ENCODE results near the gene GEMIN4.
"Not testable (repeated sequence)": the region's sequence is repeated elsewhere in the genome, so short reads cannot be mapped to it uniquely, and the experiment has no call there.

The GEMIN4 gene

GRCh38 chr17:773467-774312 is 21.6 kb upstream of the GEMIN4 start:
- no peaks in the 10 kb centered on the region for H3K9me3 ChIP-seq (ENCODE audit: insufficient read depth, low read depth, low read length)
- no peak overlapping the region for H3K9ac ChIP-seq (ENCODE audit: low read depth, low read length)
- H3K36me3 ChIP-seq (ENCODE audit: insufficient read depth, low read depth, low read length) = peaks cover 92% of the 10 kb centered on the region
- no peaks in the 10 kb centered on the region for H3K27me3 ChIP-seq (ENCODE audit: insufficient read depth, low read length)
- H3K4me3 ChIP-seq (ENCODE audit: low read length) = no peak overlapping the region
- H3K4me1 ChIP-seq (ENCODE audit: insufficient read depth, low read length) = no peaks in the 10 kb centered on the region
- H3K27ac ChIP-seq (ENCODE audit: low read length) = no peak overlapping the region

GRCh38 chr17:773016-773415 is 21.0 kb upstream of the GEMIN4 start:
- H3K27ac ChIP-seq (ENCODE audit: low read length) = no peak overlapping the region
- H3K36me3 ChIP-seq (ENCODE audit: insufficient read depth, low read depth, low read length) = peaks cover 86% of the 10 kb centered on the region
- H3K4me3 ChIP-seq (ENCODE audit: low read length) = no peak overlapping the region

GRCh38 chr17:767076-767475 is 15.0 kb upstream of the GEMIN4 start:
- Histone ChIP-seq H3K9me3 (ENCODE audit: insufficient read depth, low read depth, low read length) (no peaks in the 10 kb centered on the region), H3K27ac (ENCODE audit: low read length) (no peak overlapping the region), H3K36me3 (ENCODE audit: insufficient read depth, low read depth, low read length) (peaks cover 68% of the 10 kb centered on the region), H3K9ac (ENCODE audit: low read depth, low read length) (no peak overlapping the region), H3K4me1 (ENCODE audit: insufficient read depth, low read length) (no peaks in the 10 kb centered on the region), H3K27me3 (ENCODE audit: insufficient read depth, low read length) (no peaks in the 10 kb centered on the region), H3K4me3 (ENCODE audit: low read length) (no peak overlapping the region)

More at GRCh38 chr17:773016-773415, 21.0 kb upstream of the GEMIN4 start:
- H3K4me1 ChIP-seq (ENCODE audit: insufficient read depth, low read length) = no peaks in the 10 kb centered on the region
- H3K9ac ChIP-seq (ENCODE audit: low read depth, low read length) = no peak overlapping the region
- no peaks in the 10 kb centered on the region for H3K9me3 ChIP-seq (ENCODE audit: insufficient read depth, low read depth, low read length)
- no peaks in the 10 kb centered on the region for H3K27me3 ChIP-seq (ENCODE audit: insufficient read depth, low read length)

GRCh38 chr17:760371-760770 is 8.3 kb upstream of the GEMIN4 start:
- peaks cover 75% of the 10 kb centered on the region for H3K36me3 ChIP-seq (ENCODE audit: insufficient read depth, low read depth, low read length)
- no peaks in the 10 kb centered on the region for H3K27me3 ChIP-seq (ENCODE audit: insufficient read depth, low read length)
- no peaks in the 10 kb centered on the region; the same call in 1 of the 2 replicates for H3K4me1 ChIP-seq (ENCODE audit: insufficient read depth, low read length)
- H3K27ac ChIP-seq (ENCODE audit: low read length) = no peak overlapping the region
- no peak overlapping the region for H3K4me3 ChIP-seq (ENCODE audit: low read length)
- H3K9ac ChIP-seq (ENCODE audit: low read depth, low read length) = no peak overlapping the region
- no peaks in the 10 kb centered on the region for H3K9me3 ChIP-seq (ENCODE audit: insufficient read depth, low read depth, low read length)

GRCh38 chr17:759964-760363 is 7.9 kb upstream of the GEMIN4 start:
- H3K36me3 ChIP-seq (ENCODE audit: insufficient read depth, low read depth, low read length) = peaks cover 71% of the 10 kb centered on the region
- no peak overlapping the region for H3K9ac ChIP-seq (ENCODE audit: low read depth, low read length)
- no peaks in the 10 kb centered on the region for H3K27me3 ChIP-seq (ENCODE audit: insufficient read depth, low read length)
- no peak overlapping the region for H3K27ac ChIP-seq (ENCODE audit: low read length)
- H3K9me3 ChIP-seq (ENCODE audit: insufficient read depth, low read depth, low read length) = no peaks in the 10 kb centered on the region
- H3K4me1 ChIP-seq (ENCODE audit: insufficient read depth, low read length) = no peaks in the 10 kb centered on the region; the same call in 1 of the 2 replicates
- H3K4me3 ChIP-seq (ENCODE audit: low read length) = no peak overlapping the region

GRCh38 chr17:756010-756567 is 4.0 kb upstream of the GEMIN4 start:
- peak overlapping the region; percentile 15 for H3K27ac ChIP-seq (ENCODE audit: low read length)
- H3K9me3 ChIP-seq (ENCODE audit: insufficient read depth, low read depth, low read length); H3K27me3 ChIP-seq (ENCODE audit: insufficient read depth, low read length); H3K4me1 ChIP-seq (ENCODE audit: insufficient read depth, low read length); H3K4me3 ChIP-seq (ENCODE audit: low read length): not testable (repeated sequence)
- peaks cover 42% of the 10 kb centered on the region for H3K36me3 ChIP-seq (ENCODE audit: insufficient read depth, low read depth, low read length)
- peak overlapping the region; percentile 70; the same call in 1 of the 2 replicates for H3K9ac ChIP-seq (ENCODE audit: low read depth, low read length)

- not testable (repeated sequence) for H3K27me3 ChIP-seq (ENCODE audit: insufficient read depth, low read length); H3K4me1 ChIP-seq (ENCODE audit: insufficient read depth, low read length); H3K9me3 ChIP-seq (ENCODE audit: insufficient read depth, low read depth, low read length); H3K27ac ChIP-seq (ENCODE audit: low read length); H3K4me3 ChIP-seq (ENCODE audit: low read length)
- Histone ChIP-seq H3K9ac (ENCODE audit: low read depth, low read length) (peak overlapping the region; percentile 70; the same call in 1 of the 2 replicates), H3K36me3 (ENCODE audit: insufficient read depth, low read depth, low read length) (peaks cover 35% of the 10 kb centered on the region)
Measured at GRCh38 chr17:755319-755961, 3.4 kb upstream of the GEMIN4 start.

- H3K27ac ChIP-seq (ENCODE audit: low read length) = no peak overlapping the region
- peaks cover 4% of the 10 kb centered on the region; the same call in 1 of the 2 replicates for H3K4me1 ChIP-seq (ENCODE audit: insufficient read depth, low read length)
- no peaks in the 10 kb centered on the region for H3K27me3 ChIP-seq (ENCODE audit: insufficient read depth, low read length)
- H3K36me3 ChIP-seq (ENCODE audit: insufficient read depth, low read depth, low read length) = peaks cover 25% of the 10 kb centered on the region
- H3K9ac ChIP-seq (ENCODE audit: low read depth, low read length) = no peak overlapping the region
- H3K4me3 ChIP-seq (ENCODE audit: low read length) = no peak overlapping the region
- peaks cover 4% of the 10 kb centered on the region; the same call in 1 of the 2 replicates for H3K9me3 ChIP-seq (ENCODE audit: insufficient read depth, low read depth, low read length)
Measured at GRCh38 chr17:753418-753817, 1.4 kb upstream of the GEMIN4 start.

- H3K27me3 ChIP-seq (ENCODE audit: insufficient read depth, low read length) = no peaks in the 10 kb centered on the region
- peaks cover 26% of the 10 kb centered on the region for H3K36me3 ChIP-seq (ENCODE audit: insufficient read depth, low read depth, low read length)
- peak overlapping the region; percentile 84; the same call in 1 of the 2 replicates for H3K4me3 ChIP-seq (ENCODE audit: low read length)
- peak overlapping the region; percentile 38 for H3K27ac ChIP-seq (ENCODE audit: low read length)
- peaks cover 4% of the 10 kb centered on the region; the same call in 1 of the 2 replicates for H3K9me3 ChIP-seq (ENCODE audit: insufficient read depth, low read depth, low read length)
- peaks cover 4% of the 10 kb centered on the region; the same call in 1 of the 2 replicates for H3K4me1 ChIP-seq (ENCODE audit: insufficient read depth, low read length)
- H3K9ac ChIP-seq (ENCODE audit: low read depth, low read length) = peak overlapping the region; percentile 86
Measured at GRCh38 chr17:752620-753219, 656 bp upstream of the GEMIN4 start.

GRCh38 chr17:751269-752001 is 629 bp downstream of the GEMIN4 start:
- Histone ChIP-seq H3K9me3 (ENCODE audit: insufficient read depth, low read depth, low read length) (peaks cover 4% of the 10 kb centered on the region; the same call in 1 of the 2 replicates), H3K4me1 (ENCODE audit: insufficient read depth, low read length) (peaks cover 4% of the 10 kb centered on the region; the same call in 1 of the 2 replicates), H3K27me3 (ENCODE audit: insufficient read depth, low read length) (no peaks in the 10 kb centered on the region), H3K27ac (ENCODE audit: low read length) (no peak overlapping the region), H3K36me3 (ENCODE audit: insufficient read depth, low read depth, low read length) (peaks cover 28% of the 10 kb centered on the region), H3K9ac (ENCODE audit: low read depth, low read length) (peak overlapping the region; percentile 85), H3K4me3 (ENCODE audit: low read length) (peak overlapping the region; percentile 84)
